HG02981 (cell line): ENCODE results near the gene AFG3L2.
A peak's percentile ranks its signal among the peaks of the same experiment; 100 is the strongest.

ENCODE experiments used
- ATAC-seq: cut with Tn5 transposase; IDR thresholded peaks from one replicate; pipeline ENCODE4 v1.9.1; 2021; ENCODE audit warnings: mild to moderate bottlenecking, moderate library complexity; ENCODE audit not compliant: unreplicated experiment

AFG3L2 gene

DNA sequence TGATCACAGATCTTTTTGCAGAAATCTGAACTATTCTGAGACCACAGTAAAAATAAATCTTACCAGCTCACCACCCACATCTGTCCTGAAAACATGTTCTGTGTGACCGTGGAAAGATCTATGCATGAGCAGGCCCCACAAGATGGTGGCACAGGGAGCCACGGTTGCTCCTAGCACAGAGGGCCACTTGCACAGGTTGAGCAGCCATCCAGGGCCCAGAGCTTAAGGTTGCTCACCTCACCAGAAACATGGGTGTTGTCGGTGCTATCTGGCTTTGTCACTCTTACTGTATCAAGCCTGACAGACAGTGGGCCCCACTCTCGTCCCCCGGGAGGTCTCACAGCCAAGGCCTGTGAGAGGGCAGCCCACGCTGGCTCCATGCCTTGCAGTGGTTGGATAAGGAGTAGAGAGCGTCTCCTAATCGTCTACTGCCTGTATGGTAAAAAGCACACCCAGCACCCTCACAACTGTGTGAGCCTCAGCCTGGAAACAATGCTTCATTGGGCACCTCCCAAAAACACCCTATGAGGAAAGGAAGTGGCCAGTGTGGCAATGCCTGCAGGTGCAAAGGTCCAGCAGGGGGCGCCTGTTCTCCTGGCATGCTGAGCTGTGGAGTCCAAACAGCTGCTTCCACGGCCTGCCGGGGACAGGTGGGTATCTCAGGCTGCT lies 49.4 kb downstream of the AFG3L2 start:
- ATAC-seq: peak; percentile 73

DNA sequence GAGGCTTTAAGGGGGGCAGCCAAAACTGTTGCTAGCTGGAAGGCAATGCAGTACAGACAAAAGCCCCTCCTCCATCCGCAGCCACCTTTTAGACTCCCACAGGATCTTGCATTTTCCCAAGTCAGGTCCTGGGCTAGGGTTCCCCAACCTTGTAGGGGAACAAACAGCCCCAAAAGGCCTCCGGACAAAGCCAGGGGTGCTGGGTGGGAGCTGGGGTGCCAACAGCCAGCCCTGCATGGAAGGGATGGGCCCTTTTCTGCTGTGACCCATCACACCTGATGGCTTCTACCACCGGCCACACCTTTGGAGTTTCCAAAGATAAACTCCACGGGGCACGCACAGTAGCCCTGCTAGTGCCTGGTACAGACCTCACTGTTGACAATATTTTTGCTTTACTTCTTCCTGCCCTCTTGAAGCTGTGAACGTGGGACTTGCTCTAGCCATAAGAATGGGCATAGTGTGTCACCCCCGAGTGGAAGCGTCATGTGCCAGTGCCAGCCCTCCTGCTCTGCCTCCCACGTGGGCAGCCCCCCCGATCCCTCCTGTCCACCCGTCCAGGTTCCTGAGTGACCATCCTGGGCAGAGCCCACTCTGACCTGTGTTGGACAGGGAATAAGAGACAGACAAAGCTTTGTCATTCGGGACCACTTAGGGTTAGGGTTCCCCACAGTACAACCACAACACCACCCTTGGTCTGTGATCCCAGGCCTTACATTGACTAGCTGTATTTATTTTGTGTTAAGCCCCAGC lies 50.1 kb downstream of the AFG3L2 start:
- ATAC-seq: no peak

DNA sequence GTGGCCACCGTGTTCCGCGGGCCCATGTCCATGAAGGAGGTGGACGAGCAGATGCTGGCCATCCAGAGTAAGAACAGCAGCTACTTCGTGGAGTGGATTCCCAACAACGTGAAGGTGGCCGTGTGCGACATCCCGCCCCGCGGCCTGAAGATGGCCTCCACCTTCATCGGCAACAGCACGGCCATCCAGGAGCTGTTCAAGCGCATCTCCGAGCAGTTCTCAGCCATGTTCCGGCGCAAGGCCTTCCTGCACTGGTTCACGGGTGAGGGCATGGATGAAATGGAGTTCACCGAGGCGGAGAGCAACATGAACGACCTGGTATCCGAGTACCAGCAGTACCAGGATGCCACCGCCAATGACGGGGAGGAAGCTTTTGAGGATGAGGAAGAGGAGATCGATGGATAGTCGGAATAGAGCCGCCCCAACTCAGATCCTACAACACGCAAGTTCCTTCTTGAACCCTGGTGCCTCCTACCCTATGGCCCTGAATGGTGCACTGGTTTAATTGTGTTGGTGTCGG lies 51.2 kb downstream of the AFG3L2 start:
- ATAC-seq: no peak

DNA sequence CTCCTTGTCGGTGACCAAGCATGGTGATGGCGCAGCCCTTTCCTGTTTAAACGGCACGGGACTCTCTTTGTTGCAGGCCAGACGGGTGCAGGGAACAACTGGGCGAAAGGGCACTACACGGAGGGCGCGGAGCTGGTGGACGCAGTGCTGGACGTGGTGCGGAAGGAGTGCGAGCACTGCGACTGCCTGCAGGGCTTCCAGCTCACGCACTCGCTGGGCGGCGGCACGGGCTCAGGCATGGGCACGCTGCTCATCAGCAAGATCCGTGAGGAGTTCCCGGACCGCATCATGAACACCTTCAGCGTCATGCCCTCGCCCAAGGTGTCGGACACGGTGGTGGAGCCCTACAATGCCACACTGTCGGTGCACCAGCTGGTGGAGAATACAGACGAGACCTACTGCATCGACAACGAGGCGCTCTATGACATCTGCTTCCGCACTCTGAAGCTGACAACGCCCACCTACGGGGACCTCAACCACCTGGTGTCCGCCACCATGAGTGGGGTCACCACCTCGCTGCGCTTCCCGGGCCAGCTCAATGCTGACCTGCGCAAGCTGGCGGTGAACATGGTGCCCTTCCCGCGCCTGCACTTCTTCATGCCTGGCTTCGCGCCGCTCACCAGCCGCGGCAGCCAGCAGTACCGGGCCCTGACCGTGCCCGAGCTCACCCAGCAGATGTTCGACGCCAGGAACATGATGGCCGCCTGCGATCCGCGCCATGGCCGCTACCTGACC lies 51.9 kb downstream of the AFG3L2 start:
- no peak for ATAC-seq

DNA sequence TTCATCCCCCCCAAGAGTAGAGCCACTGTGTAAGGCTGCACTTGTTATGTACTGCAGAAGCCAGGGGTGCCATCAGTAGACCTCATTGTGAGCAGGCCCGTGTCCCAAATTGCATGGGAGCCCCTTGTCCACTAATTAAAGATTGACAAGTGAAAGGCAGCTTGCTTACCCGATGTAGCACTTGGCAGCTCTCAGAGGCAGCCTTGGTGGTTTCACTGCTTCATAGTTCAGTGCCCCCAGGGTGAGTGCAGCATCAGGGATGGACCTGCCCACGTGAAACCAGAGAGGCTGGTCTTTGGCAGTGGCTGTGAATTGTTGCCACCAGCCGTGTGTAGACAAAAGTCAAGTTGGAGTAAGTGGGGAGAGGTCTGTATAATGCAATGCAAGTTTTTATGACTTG lies 55.7 kb downstream of the AFG3L2 start:
- peak; percentile 65 for ATAC-seq

DNA sequence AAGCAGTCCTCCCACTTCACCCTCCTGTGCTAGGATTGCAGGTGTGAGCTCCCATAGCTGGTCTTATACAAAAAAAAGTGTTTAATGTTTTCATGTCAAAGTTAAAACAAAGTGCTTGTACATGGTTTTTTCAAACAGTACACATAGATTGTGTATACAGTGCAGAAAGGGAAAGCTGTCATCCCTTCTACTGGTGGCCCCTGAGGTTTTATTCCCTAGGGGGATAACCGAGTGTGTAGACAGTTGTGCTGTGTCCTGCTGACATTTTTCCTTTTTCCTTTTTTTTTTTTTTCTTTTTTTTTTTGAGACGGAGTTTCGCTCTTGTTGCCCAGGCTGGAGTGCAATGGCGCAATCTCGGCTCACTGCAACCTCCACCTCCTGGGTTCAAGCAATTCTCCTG lies 58.2 kb downstream of the AFG3L2 start:
- ATAC-seq: no peak

DNA sequence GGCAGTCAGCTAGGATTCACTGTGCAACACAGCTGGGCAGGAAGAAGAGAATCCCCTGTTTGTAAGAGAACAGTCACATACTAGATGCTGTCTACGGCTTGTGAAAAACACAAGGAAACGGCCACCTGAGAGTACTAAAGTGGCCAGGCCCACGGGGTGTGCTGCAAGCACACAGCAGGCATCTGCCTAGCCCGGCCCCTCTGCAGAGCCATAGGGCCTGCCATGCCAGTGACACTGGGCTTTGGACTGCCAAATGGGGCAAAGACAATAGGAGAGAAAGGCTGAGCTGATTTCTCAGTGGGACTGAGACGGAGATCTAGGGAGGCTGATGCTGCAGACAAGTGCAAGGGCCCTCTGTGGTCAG lies 58.7 kb downstream of the AFG3L2 start:
- ATAC-seq: no peak

DNA sequence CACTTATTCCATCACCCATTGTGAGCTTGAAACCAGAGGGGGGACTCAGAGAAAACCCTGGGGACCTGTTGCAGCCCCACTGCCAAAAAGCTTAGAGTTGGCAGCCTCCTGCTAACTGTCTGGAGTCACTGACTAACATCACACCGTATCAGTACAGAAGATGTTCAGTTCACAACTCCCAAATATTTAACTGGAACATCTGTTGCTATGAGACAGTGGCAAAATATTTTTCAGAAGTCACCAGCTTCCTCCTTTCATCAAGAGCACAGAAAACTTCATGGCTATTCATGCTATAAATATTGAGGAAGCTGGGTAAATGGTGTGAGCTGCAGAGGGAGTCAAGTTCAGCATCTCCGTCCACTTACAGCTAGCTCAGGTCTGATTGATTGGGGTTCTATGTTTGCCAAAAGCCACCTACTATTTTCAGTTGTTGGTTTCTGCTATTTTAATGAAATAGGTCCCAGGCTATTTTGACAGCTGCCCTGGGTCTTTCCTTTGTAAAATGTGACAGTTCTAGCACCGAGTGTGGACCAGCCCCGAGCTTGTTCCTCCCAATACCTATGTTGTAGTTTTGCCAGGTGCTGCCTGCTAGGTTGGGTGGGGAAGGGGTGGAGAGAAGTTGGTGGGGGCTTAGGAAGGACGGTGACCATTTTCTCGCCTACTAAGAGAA lies 59.2 kb downstream of the AFG3L2 start:
- ATAC-seq: peak; percentile 33

DNA sequence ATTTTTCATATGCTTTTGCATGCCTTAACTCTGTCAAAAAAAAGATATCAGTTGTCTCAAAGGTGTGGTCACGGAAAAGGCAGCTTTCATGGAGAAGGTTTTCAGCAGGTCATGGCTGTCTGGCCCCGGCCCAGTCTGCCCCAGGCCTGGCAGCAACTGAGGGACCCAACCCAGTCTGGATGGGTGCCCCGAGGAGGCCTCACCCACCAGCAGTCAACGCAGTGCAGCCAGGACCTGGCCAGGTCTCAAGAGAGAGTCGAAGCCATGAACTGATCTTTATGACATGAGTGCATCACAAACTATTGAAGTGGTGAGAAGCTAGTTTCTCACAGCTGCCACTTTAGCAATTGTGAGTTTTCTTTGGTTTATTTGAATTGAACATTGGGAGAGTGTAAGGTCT lies 61.1 kb downstream of the AFG3L2 start:
- no peak for ATAC-seq

- ATAC-seq: no peak
Measured at GRCh38 chr18:12315490-12315889, 61.5 kb downstream of the AFG3L2 start.

GRCh38 chr18:12314591-12315305 lies 62.3 kb downstream of the AFG3L2 start:
- ATAC-seq: no peak

DNA sequence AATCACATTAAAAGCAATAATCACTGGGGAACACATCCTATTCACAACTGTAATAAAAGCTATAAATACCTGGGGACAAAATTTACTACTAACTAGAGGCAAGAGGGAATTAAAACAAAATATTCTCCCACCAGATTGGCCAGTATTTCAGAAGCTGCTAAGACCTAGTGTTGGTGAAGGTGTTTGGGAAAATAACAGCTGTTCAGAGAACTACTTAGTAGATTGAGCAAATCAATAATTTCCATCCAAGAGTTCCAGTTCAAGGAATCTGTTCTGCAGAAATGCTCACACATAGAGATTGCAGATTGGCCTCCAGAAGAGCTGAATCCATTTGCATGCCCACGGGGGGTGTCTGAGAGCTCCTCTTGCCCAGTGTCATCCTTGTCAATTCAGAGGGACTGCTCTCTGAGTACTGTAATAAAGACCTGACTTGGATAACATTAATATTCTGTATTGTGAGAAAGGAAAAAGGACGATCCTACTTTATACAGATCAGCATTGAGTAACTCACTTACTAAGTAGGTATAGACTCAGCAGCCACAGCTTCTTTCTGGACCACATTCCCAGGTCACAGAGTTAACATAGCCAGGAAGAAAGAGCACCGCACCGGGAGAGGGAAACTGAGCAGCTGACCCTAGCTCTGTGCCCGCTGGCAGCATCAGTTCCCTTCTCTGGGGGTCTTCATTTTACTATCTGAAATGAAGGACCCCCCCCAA lies 63.3 kb downstream of the AFG3L2 start:
- no peak for ATAC-seq

GRCh38 chr18:12312976-12313375 lies 64.1 kb downstream of the AFG3L2 start:
- no peak for ATAC-seq

GRCh38 chr18:12310762-12311161 lies 66.3 kb downstream of the AFG3L2 start:
- ATAC-seq: no peak

- no peak for ATAC-seq
Measured at GRCh38 chr18:12309683-12310198, 67.3 kb downstream of the AFG3L2 start.

DNA sequence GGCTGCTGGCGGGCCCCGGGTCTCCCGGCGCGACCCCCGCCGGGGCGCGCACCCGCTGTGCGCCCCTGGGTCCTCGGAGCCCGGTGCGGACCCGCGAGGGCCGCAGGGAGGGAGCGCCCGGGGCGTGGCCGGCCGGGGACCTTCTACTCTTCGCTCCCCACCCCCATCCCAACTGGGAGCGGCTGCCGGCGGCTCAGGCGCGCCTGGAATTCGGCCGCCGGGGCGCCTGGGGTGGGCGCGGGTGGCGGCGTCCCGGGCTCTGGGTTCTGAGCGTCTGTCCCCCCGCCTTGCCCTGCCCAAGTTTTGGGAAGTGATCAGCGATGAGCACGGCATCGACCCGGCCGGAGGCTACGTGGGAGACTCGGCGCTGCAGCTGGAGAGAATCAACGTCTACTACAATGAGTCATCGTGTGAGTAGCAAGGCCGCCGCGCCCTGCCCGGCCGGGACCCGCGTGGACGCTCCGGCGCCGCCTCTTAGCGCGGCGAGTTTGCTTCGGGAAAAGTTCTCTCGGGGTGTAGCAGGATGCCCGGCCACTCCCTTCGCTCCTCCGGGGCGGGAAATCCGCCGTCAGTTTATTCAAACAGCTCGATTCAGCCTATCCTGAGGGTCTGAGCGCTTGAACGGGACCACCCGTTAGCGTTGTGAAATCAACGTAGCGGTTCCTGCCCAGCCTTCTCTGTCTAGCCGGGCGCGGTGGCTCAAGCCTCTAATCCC lies 68.5 kb downstream of the AFG3L2 start:
- ATAC-seq: peak; percentile 55

- ATAC-seq: peak; percentile 47
Measured at GRCh38 chr18:12307701-12308385, 69.2 kb downstream of the AFG3L2 start, which contains the start of gene TUBB6. Gene TUBB6, plus strand, starts transcription at chr18:12308241. Its CDS starts 52 bp downstream, at chr18:12308293.
